H9 (cell line): Measurements from ENCODE around the gene RASSF8. TPM values are rescaled to one million over a fixed set of nuclear protein-coding genes. Genes with fewer than 3 reads are reported as not detected.

Experiments used
- DNase-seq: peaks from one replicate; pipeline ENCODE4 v3.0.0-alpha.2; 2017
- H2AFZ ChIP-seq: one replicate; pipeline ENCODE4 v1.6.1; 2013; ENCODE audit warnings: mild to moderate bottlenecking, low read length, control low read depth, moderate library complexity
- H2AK5ac ChIP-seq: 2 replicates; pipeline ENCODE4 v1.6.1; 2013; ENCODE audit warnings: low read length, control low read depth, mixed read lengths; ENCODE audit not compliant: insufficient read length
- H2BK120ac ChIP-seq: one replicate; pipeline ENCODE4 v1.6.1; 2013; ENCODE audit warnings: low read depth, mild to moderate bottlenecking, low read length, control low read depth, inconsistent platforms; ENCODE audit not compliant: poor library complexity, severe bottlenecking
- H2BK12ac ChIP-seq: 2 replicates; pipeline ENCODE4 v1.6.1; 2013; ENCODE audit warnings: low read length, control low read depth, mixed read lengths, low read depth; ENCODE audit not compliant: insufficient read length
- H2BK15ac ChIP-seq: 2 replicates; pipeline ENCODE4 v1.6.1; 2013; ENCODE audit warnings: low read depth, low read length, control low read depth
- H2BK20ac ChIP-seq: one replicate; pipeline ENCODE4 v1.6.1; 2013; ENCODE audit warnings: low read depth, mild to moderate bottlenecking, low read length, control low read depth, inconsistent platforms; ENCODE audit not compliant: poor library complexity, severe bottlenecking
- H2BK5ac ChIP-seq: 2 replicates; pipeline ENCODE4 v1.6.1; 2013; ENCODE audit warnings: low read length, control low read depth, mixed read lengths; ENCODE audit not compliant: insufficient read length
- H3K14ac ChIP-seq: 2 replicates; pipeline ENCODE4 v1.6.1; 2013; ENCODE audit warnings: low read length, control low read depth; ENCODE audit not compliant: insufficient read depth
- H3K18ac ChIP-seq: 2 replicates; pipeline ENCODE4 v1.6.1; 2013; ENCODE audit warnings: low read depth, mild to moderate bottlenecking, mixed read lengths, low read length, control low read depth; ENCODE audit not compliant: insufficient read length
- H3K23ac ChIP-seq: 2 replicates; pipeline ENCODE4 v1.6.1; 2013; ENCODE audit warnings: low read length, control low read depth, mixed read lengths, low read depth; ENCODE audit not compliant: insufficient read length
- H3K23me2 ChIP-seq: 2 replicates; pipeline ENCODE4 v1.6.1; 2013; ENCODE audit warnings: low read depth, mild to moderate bottlenecking, mixed read lengths, low read length, control low read depth; ENCODE audit not compliant: insufficient read length, poor library complexity, severe bottlenecking
- H3K27ac ChIP-seq: 2 replicates; pipeline ENCODE4 v1.5.1; 2013; ENCODE audit warnings: low read length, control low read depth, mixed read lengths, low read depth; ENCODE audit not compliant: insufficient read length
- H3K27me3 ChIP-seq: 2 replicates; pipeline ENCODE4 v1.6.1; 2013; ENCODE audit warnings: low read length, control low read depth, inconsistent platforms; ENCODE audit not compliant: insufficient read depth
- H3K4ac ChIP-seq: 2 replicates; pipeline ENCODE4 v1.6.1; 2013; ENCODE audit warnings: low read depth, mild to moderate bottlenecking, control low read depth, inconsistent platforms, low read length, moderate library complexity
- H3K4me1 ChIP-seq: 2 replicates; pipeline ENCODE4 v1.6.1; 2013; ENCODE audit warnings: low read length, control low read depth, inconsistent platforms; ENCODE audit not compliant: insufficient read depth
- H3K4me2 ChIP-seq: 2 replicates; pipeline ENCODE4 v1.6.1; 2013; ENCODE audit warnings: low read length, control low read depth, mixed read lengths; ENCODE audit not compliant: insufficient read length, insufficient read depth
- H3K56ac ChIP-seq: 2 replicates; pipeline ENCODE4 v1.6.1; 2013; ENCODE audit warnings: low read depth, mild to moderate bottlenecking, mixed read lengths, low read length, control low read depth; ENCODE audit not compliant: insufficient read length
- H3K79me1 ChIP-seq: 2 replicates; pipeline ENCODE4 v1.6.1; 2013; ENCODE audit warnings: low read depth, mild to moderate bottlenecking, moderate library complexity, low read length, control low read depth, inconsistent platforms; ENCODE audit not compliant: insufficient read depth, poor library complexity, severe bottlenecking
- H3K79me2 ChIP-seq: 2 replicates; pipeline ENCODE4 v1.6.1; 2013; ENCODE audit warnings: low read length, control low read depth, inconsistent platforms; ENCODE audit not compliant: insufficient read depth
- H3K9ac ChIP-seq: 2 replicates; pipeline ENCODE4 v1.6.1; 2013; ENCODE audit warnings: low read length, control low read depth, mixed read lengths; ENCODE audit not compliant: insufficient read length; ENCODE audit errors: extremely low read depth
- H3K9me3 ChIP-seq: one replicate; pipeline ENCODE4 v1.6.1; 2013; ENCODE audit warnings: low read depth, low read length, inconsistent platforms; ENCODE audit not compliant: control insufficient read depth
- H3T11ph ChIP-seq: one replicate; pipeline ENCODE4 v1.6.1; 2013; ENCODE audit warnings: mild to moderate bottlenecking, low read length, control low read depth, inconsistent platforms
- H4K20me1 ChIP-seq: one replicate; pipeline ENCODE4 v1.6.1; 2013; ENCODE audit not compliant: control insufficient read depth, insufficient read length, insufficient read depth
- H4K5ac ChIP-seq: 2 replicates; pipeline ENCODE4 v1.6.1; 2013; ENCODE audit warnings: low read depth, mild to moderate bottlenecking, mixed read lengths, low read length, control low read depth; ENCODE audit not compliant: insufficient read length
- H4K8ac ChIP-seq: replicated peaks from 2 replicates; pipeline ENCODE4 v1.6.1; 2013; ENCODE audit warnings: low read length, control low read depth, mixed read lengths, low read depth; ENCODE audit not compliant: insufficient read length
- H4K91ac ChIP-seq: 2 replicates; pipeline ENCODE4 v1.6.1; 2013; ENCODE audit warnings: low read depth, mild to moderate bottlenecking, moderate library complexity, mixed read lengths, low read length, control low read depth; ENCODE audit not compliant: insufficient read length
- H3K27ac Mint-ChIP-seq, 3 experiments: 2 replicates in 2 of 3; 3 replicates in 1 of 3; pipeline ENCODE4 v1.8.0; 2020 to 2021; ENCODE audit warnings: mixed read lengths in 3 of 3, mild to moderate bottlenecking in 1 of 3, moderate library complexity in 1 of 3
- H3K27me3 Mint-ChIP-seq: 2 replicates; pipeline ENCODE4 v1.8.0; 2021; ENCODE audit warnings: low read depth, mild to moderate bottlenecking, moderate library complexity, mixed read lengths
- H3K36me3 Mint-ChIP-seq, 3 experiments: 2 replicates in 2 of 3; 3 replicates in 1 of 3; pipeline ENCODE4 v1.8.0; 2020 to 2021; ENCODE audit warnings: low read depth in 3 of 3, mixed read lengths in 3 of 3; ENCODE audit not compliant: insufficient read depth in 1 of 3
- H3K4me1 Mint-ChIP-seq, 2 experiments: 2 replicates each; pipeline ENCODE4 v1.8.0; 2020; ENCODE audit warnings: mixed read lengths in 2 of 2
- H3K4me3 Mint-ChIP-seq, 2 experiments: 2 replicates in 1 of 2; 3 replicates in 1 of 2; pipeline ENCODE4 v1.8.0; 2020 to 2021; ENCODE audit warnings: mild to moderate bottlenecking in 2 of 2, mixed read lengths in 2 of 2, moderate library complexity in 1 of 2
- H3K9me3 Mint-ChIP-seq, 2 experiments: 2 replicates in 1 of 2; 3 replicates in 1 of 2; pipeline ENCODE4 v1.8.0; 2020; ENCODE audit warnings: mild to moderate bottlenecking in 2 of 2, mixed read lengths in 2 of 2, moderate library complexity in 1 of 2
- WGBS: extraction: QIAGEN DNeasy Blood & Tissue Kit; methylation state at CpG from one replicate; pipeline ENCODE4 v1.1.7; 2013; ENCODE audit warnings: missing lambda C conversion rate, low lambda C conversion rate, mixed read lengths; ENCODE audit not compliant: insufficient read length; ENCODE audit errors: extremely low coverage; 5-methylcytosine and 5-hydroxymethylcytosine counted together
- total RNA-seq: library from RNA; stranded (reverse); gene quantifications from 2 replicates; pipeline ENCODE4 v1.2.1, GENCODE V29; 2021
- TF ChIP-seq, protein P1 (sequence below): fragments of 200-600 bp; sonication (generic); conservative IDR thresholded peaks from 3 replicates; pipeline ENCODE4 v1.8.0; 2021; ENCODE audit warnings: antibody characterized with exemption, mild to moderate bottlenecking

The RASSF8 gene
- total RNA-seq, 1 experiment from 2014 or later = 38.8 TPM

DNA sequence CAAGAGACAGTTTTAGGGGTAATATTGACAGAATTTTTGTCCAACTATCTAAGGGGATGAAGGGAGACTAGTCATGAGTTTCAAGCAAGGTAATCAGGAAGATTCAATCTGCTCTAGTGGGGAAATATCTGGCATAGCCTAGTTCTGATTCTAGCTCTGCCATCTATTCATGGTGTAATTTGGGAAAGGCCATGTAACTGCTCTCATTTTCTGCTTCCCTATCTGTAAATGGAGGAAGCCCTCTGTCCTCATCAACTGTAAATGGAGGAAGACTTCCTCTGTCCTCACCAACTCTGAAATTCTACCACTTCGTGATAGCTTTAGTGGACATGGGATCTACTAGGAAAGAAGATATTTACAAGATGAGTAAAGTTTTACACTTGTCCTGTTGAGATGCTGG is 128.5 kb downstream of the RASSF8 start:
- no CpG with 5 or more reads among the region's 1 CpG for WGBS
- Histone ChIP-seq H4K91ac (no peak overlapping the region), H4K20me1 (no peaks in the 10 kb centered on the region), H3K4me1 (no peaks in the 10 kb centered on the region), H3K4me2 (no peak overlapping the region), H3T11ph (no peak overlapping the region), H2AFZ (no peak overlapping the region), H3K56ac (no peak overlapping the region), H3K23ac (no peak overlapping the region), H3K4ac (no peak overlapping the region), H2AK5ac (no peak overlapping the region), H3K9me3 (no peaks in the 10 kb centered on the region), H4K8ac (no peak overlapping the region), H3K79me2 (no peaks in the 10 kb centered on the region), H2BK5ac (no peak overlapping the region), H2BK15ac (no peak overlapping the region), H3K23me2 (no peaks in the 10 kb centered on the region), H3K79me1 (no peaks in the 10 kb centered on the region), H3K27me3 (no peaks in the 10 kb centered on the region), H2BK20ac (no peak overlapping the region), H3K9ac (no peak overlapping the region), H3K18ac (no peak overlapping the region), H2BK120ac (no peak overlapping the region), H3K27ac (no peak overlapping the region), H3K14ac (no peak overlapping the region), H4K5ac (no peak overlapping the region), H2BK12ac (no peak overlapping the region)
- peaks cover 18 to 20% of the 10 kb centered on the region in 2 experiments for H3K9me3 Mint-ChIP-seq
- H3K27me3 Mint-ChIP-seq = no peaks in the 10 kb centered on the region; the same call in 1 of the 2 replicates
- no peak overlapping the region for H3K27ac Mint-ChIP-seq
- DNase-seq = no peak
- no peaks in the 10 kb centered on the region for H3K4me1 Mint-ChIP-seq
- TF ChIP-seq, protein P1, sequence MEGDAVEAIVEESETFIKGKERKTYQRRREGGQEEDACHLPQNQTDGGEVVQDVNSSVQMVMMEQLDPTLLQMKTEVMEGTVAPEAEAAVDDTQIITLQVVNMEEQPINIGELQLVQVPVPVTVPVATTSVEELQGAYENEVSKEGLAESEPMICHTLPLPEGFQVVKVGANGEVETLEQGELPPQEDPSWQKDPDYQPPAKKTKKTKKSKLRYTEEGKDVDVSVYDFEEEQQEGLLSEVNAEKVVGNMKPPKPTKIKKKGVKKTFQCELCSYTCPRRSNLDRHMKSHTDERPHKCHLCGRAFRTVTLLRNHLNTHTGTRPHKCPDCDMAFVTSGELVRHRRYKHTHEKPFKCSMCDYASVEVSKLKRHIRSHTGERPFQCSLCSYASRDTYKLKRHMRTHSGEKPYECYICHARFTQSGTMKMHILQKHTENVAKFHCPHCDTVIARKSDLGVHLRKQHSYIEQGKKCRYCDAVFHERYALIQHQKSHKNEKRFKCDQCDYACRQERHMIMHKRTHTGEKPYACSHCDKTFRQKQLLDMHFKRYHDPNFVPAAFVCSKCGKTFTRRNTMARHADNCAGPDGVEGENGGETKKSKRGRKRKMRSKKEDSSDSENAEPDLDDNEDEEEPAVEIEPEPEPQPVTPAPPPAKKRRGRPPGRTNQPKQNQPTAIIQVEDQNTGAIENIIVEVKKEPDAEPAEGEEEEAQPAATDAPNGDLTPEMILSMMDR = no peak
- H3K4me3 Mint-ChIP-seq = no peak overlapping the region
- peaks cover 7 to 10% (median 10%) of the 10 kb centered on the region in 3 experiments; a peak in 6 of 7 replicates for H3K36me3 Mint-ChIP-seq
